Measurements from ENCODE around the gene SPIN2B. TPM values are rescaled to one million over a fixed set of nuclear protein-coding genes. Genes with fewer than 3 reads are reported as not detected.
"Not testable (repeated sequence)": the region's sequence is repeated elsewhere in the genome, so short reads cannot be mapped to it uniquely, and the experiment has no call there.

SPIN2B gene
- total RNA-seq, 1 experiment from 2014 or later, result 14.0 TPM

DNA sequence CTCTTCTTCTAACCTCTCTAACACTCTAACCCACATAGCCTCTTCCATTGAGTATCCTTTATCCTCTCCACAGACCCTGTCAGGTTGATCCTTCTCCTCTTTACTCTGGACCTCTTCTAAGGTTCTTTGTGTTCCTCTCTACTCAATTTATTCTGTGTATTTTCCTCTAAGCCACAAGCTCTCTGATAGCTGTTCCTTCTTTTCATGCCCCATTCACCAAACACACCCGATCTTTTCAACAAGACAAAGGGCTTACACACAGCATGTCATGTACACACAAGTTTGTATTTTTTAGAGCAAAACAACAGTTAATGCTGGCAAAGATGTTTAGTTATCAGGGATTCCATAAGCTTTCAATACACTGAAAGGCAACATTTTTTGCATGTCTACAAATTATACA is 1.9 kb downstream of the SPIN2B start:
- Mint-ChIP-seq H3K27me3 (ENCODE audit: unreplicated experiment) (no peaks in the 10 kb centered on the region), H3K27ac (ENCODE audit: unreplicated experiment) (no peak overlapping the region), H3K9me3 (ENCODE audit: low read depth, unreplicated experiment) (no peaks in the 10 kb centered on the region), H3K4me1 (ENCODE audit: low read depth, unreplicated experiment) (no peaks in the 10 kb centered on the region), H3K4me3 (ENCODE audit: low read depth, unreplicated experiment) (no peak overlapping the region), H3K36me3 (ENCODE audit: insufficient read depth, unreplicated experiment) (peaks cover 15% of the 10 kb centered on the region)
- intact Hi-C loops (cut with micrococcal nuclease; ENCODE audit: unreplicated experiment), result no loop called here
- TF ChIP-seq, protein P1, sequence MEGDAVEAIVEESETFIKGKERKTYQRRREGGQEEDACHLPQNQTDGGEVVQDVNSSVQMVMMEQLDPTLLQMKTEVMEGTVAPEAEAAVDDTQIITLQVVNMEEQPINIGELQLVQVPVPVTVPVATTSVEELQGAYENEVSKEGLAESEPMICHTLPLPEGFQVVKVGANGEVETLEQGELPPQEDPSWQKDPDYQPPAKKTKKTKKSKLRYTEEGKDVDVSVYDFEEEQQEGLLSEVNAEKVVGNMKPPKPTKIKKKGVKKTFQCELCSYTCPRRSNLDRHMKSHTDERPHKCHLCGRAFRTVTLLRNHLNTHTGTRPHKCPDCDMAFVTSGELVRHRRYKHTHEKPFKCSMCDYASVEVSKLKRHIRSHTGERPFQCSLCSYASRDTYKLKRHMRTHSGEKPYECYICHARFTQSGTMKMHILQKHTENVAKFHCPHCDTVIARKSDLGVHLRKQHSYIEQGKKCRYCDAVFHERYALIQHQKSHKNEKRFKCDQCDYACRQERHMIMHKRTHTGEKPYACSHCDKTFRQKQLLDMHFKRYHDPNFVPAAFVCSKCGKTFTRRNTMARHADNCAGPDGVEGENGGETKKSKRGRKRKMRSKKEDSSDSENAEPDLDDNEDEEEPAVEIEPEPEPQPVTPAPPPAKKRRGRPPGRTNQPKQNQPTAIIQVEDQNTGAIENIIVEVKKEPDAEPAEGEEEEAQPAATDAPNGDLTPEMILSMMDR (IDR thresholded peaks at IDR 0.05; ENCODE audit: unreplicated experiment), result no peak
- no TSS peak for BruUV-seq (replicated peaks)
- no peak for DNase-seq
- CTCF ChIA-PET, result no interaction called here

DNA sequence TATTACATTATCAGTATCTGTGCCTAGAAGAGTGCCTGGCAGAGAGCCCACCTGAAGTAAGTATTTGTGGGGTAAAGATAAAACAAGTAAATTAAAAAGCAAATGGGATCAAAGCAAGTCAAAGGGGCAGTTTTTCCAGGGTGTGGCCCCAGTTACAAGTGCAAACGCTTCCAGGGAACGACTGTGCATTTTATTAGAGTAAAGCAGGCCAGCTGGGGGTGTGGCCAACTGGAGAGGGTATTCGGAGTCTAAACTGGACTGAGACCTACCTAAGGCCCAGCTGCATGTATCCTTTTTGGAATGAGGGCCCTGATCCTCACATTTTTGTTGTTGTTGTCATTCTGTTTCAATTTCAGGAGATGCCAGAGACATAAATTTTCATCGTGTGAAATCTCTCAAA is 3.8 kb downstream of the SPIN2B start:
- DNase-seq; H3K27ac Mint-ChIP-seq (ENCODE audit: unreplicated experiment); CTCF ChIA-PET; H3K27me3 Mint-ChIP-seq (ENCODE audit: unreplicated experiment); BruUV-seq (replicated peaks); intact Hi-C loops (cut with micrococcal nuclease; ENCODE audit: unreplicated experiment); H3K4me3 Mint-ChIP-seq (ENCODE audit: low read depth, unreplicated experiment); H3K9me3 Mint-ChIP-seq (ENCODE audit: low read depth, unreplicated experiment); H3K4me1 Mint-ChIP-seq (ENCODE audit: low read depth, unreplicated experiment): not testable (repeated sequence)
- H3K36me3 Mint-ChIP-seq (ENCODE audit: insufficient read depth, unreplicated experiment), result peaks cover 15% of the 10 kb centered on the region

DNA sequence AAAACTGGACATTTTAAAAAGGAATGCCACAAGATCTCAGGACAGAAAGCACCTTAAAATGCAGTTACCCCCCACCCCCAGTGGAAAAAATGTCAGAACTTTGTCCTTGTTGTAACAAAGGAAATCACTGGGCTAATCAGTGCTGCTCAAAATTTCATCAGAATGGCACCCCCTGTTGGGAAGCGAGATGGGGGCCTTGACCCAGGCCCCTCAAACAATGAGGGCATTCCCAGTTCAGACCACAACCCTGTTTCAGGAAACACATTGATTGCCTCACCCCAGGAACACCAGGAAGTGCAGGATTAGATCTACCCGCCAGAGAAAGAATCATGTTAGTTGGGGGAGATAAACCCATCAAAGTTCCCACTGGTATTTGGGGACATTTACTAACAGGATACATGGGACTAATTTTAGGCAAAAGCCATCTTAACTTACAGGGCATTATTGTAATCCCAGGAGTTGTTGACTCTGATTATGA is 16.4 kb downstream of the SPIN2B start:
- DNase-seq, result no peak
- Mint-ChIP-seq H3K4me3 (ENCODE audit: low read depth, unreplicated experiment) (no peak overlapping the region), H3K9me3 (ENCODE audit: low read depth, unreplicated experiment) (no peaks in the 10 kb centered on the region), H3K36me3 (ENCODE audit: insufficient read depth, unreplicated experiment) (no peaks in the 10 kb centered on the region), H3K4me1 (ENCODE audit: low read depth, unreplicated experiment) (no peaks in the 10 kb centered on the region), H3K27me3 (ENCODE audit: unreplicated experiment) (no peaks in the 10 kb centered on the region), H3K27ac (ENCODE audit: unreplicated experiment) (no peak overlapping the region)
- TF ChIP-seq, protein P1 (IDR thresholded peaks at IDR 0.05; ENCODE audit: unreplicated experiment), result no peak
- intact Hi-C loops (cut with micrococcal nuclease; ENCODE audit: unreplicated experiment), result no loop called here
- no TSS peak for BruUV-seq (replicated peaks)
- CTCF ChIA-PET, result no interaction called here

DNA sequence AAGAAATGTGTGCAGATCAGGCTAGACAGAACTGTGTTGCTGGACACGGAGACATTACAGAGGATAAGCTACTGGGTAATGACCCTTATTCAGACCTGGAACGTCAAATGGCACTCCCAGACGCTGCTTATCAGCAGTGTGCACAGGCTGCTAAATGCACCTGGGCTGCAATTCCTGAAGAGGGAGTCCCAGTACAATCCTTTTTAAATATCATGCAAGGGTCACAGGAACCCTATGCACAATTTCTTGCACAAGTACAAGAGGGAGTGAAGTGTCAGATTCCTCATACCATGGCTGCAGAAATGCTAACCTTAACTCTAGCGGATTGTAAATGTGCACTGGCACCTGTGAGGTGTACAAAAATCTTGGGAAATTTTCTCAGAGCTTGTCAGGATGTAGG is 16.9 kb downstream of the SPIN2B start:
- Mint-ChIP-seq H3K4me1 (ENCODE audit: low read depth, unreplicated experiment) (no peaks in the 10 kb centered on the region), H3K9me3 (ENCODE audit: low read depth, unreplicated experiment) (no peaks in the 10 kb centered on the region), H3K27me3 (ENCODE audit: unreplicated experiment) (no peaks in the 10 kb centered on the region), H3K36me3 (ENCODE audit: insufficient read depth, unreplicated experiment) (no peaks in the 10 kb centered on the region), H3K4me3 (ENCODE audit: low read depth, unreplicated experiment) (no peak overlapping the region), H3K27ac (ENCODE audit: unreplicated experiment) (no peak overlapping the region)
- no peak for DNase-seq
- BruUV-seq (replicated peaks), result no TSS peak
- TF ChIP-seq, protein P1 (IDR thresholded peaks at IDR 0.05; ENCODE audit: unreplicated experiment), result no peak
- CTCF ChIA-PET, result no interaction called here
- intact Hi-C loops (cut with micrococcal nuclease; ENCODE audit: unreplicated experiment), result no loop called here

DNA sequence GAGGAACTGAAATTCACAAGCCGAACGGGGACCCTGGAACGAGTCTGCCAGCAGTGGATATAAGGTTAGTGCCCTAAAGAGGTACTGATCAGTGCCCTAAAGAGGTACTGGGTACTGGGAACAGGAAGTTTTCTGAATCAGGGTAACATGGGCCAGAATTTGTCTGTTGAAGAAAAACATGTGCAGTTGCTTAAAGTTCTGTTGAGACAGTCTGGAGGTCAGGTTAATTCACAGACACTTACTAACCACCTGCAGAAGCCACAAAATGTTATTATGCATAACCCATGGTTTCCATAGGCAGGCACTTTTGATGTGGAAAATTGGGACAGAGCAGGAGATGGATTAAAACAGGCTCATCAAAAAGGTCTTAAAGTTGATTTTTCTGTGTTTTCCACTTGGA is 17.9 kb downstream of the SPIN2B start:
- CTCF ChIA-PET, result no interaction called here
- no peaks in the 10 kb centered on the region for H3K9me3 Mint-ChIP-seq (ENCODE audit: low read depth, unreplicated experiment)
- TF ChIP-seq, protein P1 (IDR thresholded peaks at IDR 0.05; ENCODE audit: unreplicated experiment), result no peak
- H3K36me3 Mint-ChIP-seq (ENCODE audit: insufficient read depth, unreplicated experiment), result no peaks in the 10 kb centered on the region
- no peak for DNase-seq
- H3K27ac Mint-ChIP-seq (ENCODE audit: unreplicated experiment), result no peak overlapping the region
- intact Hi-C loops (cut with micrococcal nuclease; ENCODE audit: unreplicated experiment), result no loop called here
- no peak overlapping the region for H3K4me3 Mint-ChIP-seq (ENCODE audit: low read depth, unreplicated experiment)
- no peaks in the 10 kb centered on the region for H3K27me3 Mint-ChIP-seq (ENCODE audit: unreplicated experiment)
- BruUV-seq (replicated peaks), result no TSS peak
- no peaks in the 10 kb centered on the region for H3K4me1 Mint-ChIP-seq (ENCODE audit: low read depth, unreplicated experiment)

DNA sequence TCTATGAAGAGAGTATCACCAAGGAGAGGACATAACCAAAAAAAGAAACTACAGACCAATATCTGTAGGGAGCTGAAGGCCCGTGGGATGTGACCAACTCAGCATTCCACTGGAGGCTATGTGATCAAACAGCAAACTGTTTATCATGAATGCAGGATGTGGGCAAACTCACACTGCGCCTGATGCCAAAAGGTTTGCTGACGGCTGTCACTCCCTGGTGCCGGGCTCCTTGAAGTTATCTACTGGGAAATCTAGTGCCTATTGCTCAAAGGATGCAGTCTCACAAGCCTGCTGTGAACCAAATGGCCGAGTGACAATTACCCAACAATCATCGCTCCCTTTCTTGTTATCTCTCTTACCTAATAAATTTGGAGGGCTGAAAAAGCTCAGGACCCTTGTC is 18.4 kb downstream of the SPIN2B start:
- DNase-seq; H3K4me1 Mint-ChIP-seq (ENCODE audit: low read depth, unreplicated experiment); BruUV-seq (replicated peaks); H3K9me3 Mint-ChIP-seq (ENCODE audit: low read depth, unreplicated experiment); H3K27me3 Mint-ChIP-seq (ENCODE audit: unreplicated experiment); H3K27ac Mint-ChIP-seq (ENCODE audit: unreplicated experiment); CTCF ChIA-PET; H3K4me3 Mint-ChIP-seq (ENCODE audit: low read depth, unreplicated experiment); intact Hi-C loops (cut with micrococcal nuclease; ENCODE audit: unreplicated experiment); H3K36me3 Mint-ChIP-seq (ENCODE audit: insufficient read depth, unreplicated experiment): not testable (repeated sequence)
